Uterus (tissue), 2 donors: ENCODE data around the gene FMNL3.

Experiments
- CTCF ChIP-seq, 4 experiments: fragments of 200-600 bp in 2 of 4; fragments of 450-650 bp in 2 of 4; sonication (generic) in 2 of 4; IDR thresholded peaks; one replicate each; pipeline ENCODE4 v1.5.1; 2016 to 2019; ENCODE audit warnings: antibody characterized with exemption in 4 of 4, mild to moderate bottlenecking in 2 of 4, moderate library complexity in 1 of 4
- POLR2A ChIP-seq, 2 donors: fragments of 450-650 bp; IDR thresholded peaks; one replicate each; pipeline ENCODE4 v1.6.1; 2016; ENCODE audit warnings: antibody characterized with exemption in 2 of 2, mild to moderate bottlenecking in 1 of 2, moderate library complexity in 1 of 2

- peak; percentile 95 to 97 (median 97) for TF ChIP-seq CTCF (IDR thresholded peaks at IDR 0.05)
- TF ChIP-seq POLR2A (IDR thresholded peaks at IDR 0.05), result no peak
Observed at GRCh38 chr12:49644620-49644994, 62.6 kb downstream of the FMNL3 start.
